GM06990 (cell line): ENCODE measurements around the gene NASP.

ENCODE experiments used
- DNase-seq: peaks from one replicate; pipeline ENCODE4 v3.0.0-alpha.2; 2011; ENCODE audit not compliant: insufficient read length; ENCODE audit errors: extremely low read depth
- H3K27me3 ChIP-seq: replicated peaks from 2 replicates; pipeline ENCODE4 v1.6.0; 2011; ENCODE audit warnings: low read length; ENCODE audit not compliant: control insufficient read depth, insufficient read depth
- H3K36me3 ChIP-seq: 2 replicates; pipeline ENCODE4 v1.5.1; 2011; ENCODE audit warnings: low read length; ENCODE audit not compliant: control insufficient read depth, insufficient read depth
- H3K4me3 ChIP-seq: replicated peaks from 2 replicates; pipeline ENCODE4 v1.5.1; 2011; ENCODE audit warnings: low read depth, mild to moderate bottlenecking, control low read depth, low read length
- CTCF ChIP-seq: IDR thresholded peaks from 2 replicates; pipeline ENCODE4 v1.5.1; 2011; ENCODE audit warnings: low read length, control low read depth, mild to moderate bottlenecking, inconsistent platforms; ENCODE audit not compliant: insufficient read depth, poor library complexity, severe bottlenecking

The NASP gene

GRCh38 chr1:45573231-45573804, 10.5 kb upstream of the NASP start:
- H3K27me3 ChIP-seq, result no peaks in the 10 kb centered on the region
- no peak for DNase-seq
- TF ChIP-seq CTCF, result peak; percentile 23
- no peak overlapping the region for H3K4me3 ChIP-seq
- H3K36me3 ChIP-seq, result peaks cover 18% of the 10 kb centered on the region

- DNase-seq, result no peak
- no peak for TF ChIP-seq CTCF
- Histone ChIP-seq H3K4me3 (no peak overlapping the region), H3K27me3 (no peaks in the 10 kb centered on the region), H3K36me3 (peaks cover 11% of the 10 kb centered on the region)
These were observed 9.7 kb upstream of the NASP start for GRCh38 chr1:45574105-45574626.

- DNase-seq, result peak; percentile 95
- peak overlapping the region; percentile 88 for H3K4me3 ChIP-seq
- TF ChIP-seq CTCF, result no peak
- no peaks in the 10 kb centered on the region for H3K27me3 ChIP-seq
- H3K36me3 ChIP-seq, result no peaks in the 10 kb centered on the region
These were observed 576 bp upstream of the NASP start for GRCh38 chr1:45583264-45583665.

- Histone ChIP-seq H3K4me3 (peak overlapping the region; percentile 88), H3K36me3 (no peaks in the 10 kb centered on the region), H3K27me3 (no peaks in the 10 kb centered on the region)
- DNase-seq, result peak; percentile 90
- TF ChIP-seq CTCF, result peak; percentile 6
These were observed 689 bp downstream of the NASP start for GRCh38 chr1:45584351-45585109.

- no peak for DNase-seq
- Histone ChIP-seq H3K27me3 (no peaks in the 10 kb centered on the region), H3K4me3 (peak overlapping the region; percentile 88), H3K36me3 (no peaks in the 10 kb centered on the region)
- TF ChIP-seq CTCF, result no peak
These were observed 1.2 kb downstream of the NASP start for GRCh38 chr1:45585110-45585426.
